ENCODE measurements around the gene PHLDA3.

The PHLDA3 gene

DNA sequence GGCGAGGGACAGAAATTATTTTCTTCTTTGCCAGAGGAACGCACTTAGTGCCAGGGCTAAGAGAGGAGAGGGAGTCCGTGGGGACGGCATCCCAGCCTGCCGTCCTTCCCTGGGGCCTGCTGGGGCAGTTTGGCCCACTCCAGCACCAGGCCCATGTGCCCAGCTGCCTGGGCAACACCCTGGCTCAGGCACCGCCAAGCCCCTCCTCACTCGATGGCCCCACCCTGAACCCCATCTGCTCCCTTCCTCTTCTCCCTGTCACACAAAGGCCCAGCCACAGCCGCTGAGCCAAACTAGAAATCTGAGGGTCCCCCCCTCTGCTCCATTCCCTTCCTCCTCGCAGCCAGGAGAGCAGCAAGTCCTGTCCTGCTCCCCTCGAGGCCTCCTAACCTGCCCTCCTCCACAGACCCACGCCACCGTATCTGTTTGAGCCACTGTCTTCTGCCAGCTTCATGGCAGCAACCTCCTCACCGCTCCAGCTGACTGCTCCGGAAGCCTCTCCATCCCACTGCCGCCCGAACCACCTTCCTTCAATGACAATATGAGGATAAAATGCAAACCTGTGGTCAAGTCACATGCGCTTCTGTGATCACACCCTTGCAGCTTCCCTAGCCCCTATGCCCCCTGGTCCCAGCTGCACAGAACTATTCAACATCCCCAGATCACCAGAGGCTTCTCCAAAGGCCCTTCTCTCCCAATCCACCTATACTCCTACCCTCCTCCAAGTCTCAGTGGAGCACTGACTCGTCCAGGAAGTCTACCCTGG, 39.1 kb downstream of the PHLDA3 start:
- DNase-seq (ENCODE audit: low spot score): no peak

DNA sequence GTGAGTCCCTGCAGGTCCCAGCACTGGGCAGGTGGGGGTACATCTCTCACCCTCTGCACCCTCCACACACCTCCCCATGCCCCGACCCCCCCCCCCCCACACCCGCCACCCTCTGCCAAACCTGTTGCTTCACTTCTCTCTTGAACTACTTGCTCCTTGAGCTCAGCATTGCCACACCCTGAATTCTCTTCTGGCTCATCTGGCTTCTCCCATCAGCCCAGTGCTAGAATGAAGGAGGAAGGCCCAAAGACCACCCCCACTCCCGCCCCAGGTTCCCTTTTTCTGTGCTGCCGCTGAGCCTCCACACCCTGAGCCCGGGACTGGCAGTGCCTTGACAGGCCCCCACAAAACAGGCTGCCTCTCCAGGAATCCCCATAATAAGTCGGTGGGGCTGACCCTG, 41.0 kb downstream of the PHLDA3 start:
- DNase-seq (ENCODE audit: low spot score): no peak

DNA sequence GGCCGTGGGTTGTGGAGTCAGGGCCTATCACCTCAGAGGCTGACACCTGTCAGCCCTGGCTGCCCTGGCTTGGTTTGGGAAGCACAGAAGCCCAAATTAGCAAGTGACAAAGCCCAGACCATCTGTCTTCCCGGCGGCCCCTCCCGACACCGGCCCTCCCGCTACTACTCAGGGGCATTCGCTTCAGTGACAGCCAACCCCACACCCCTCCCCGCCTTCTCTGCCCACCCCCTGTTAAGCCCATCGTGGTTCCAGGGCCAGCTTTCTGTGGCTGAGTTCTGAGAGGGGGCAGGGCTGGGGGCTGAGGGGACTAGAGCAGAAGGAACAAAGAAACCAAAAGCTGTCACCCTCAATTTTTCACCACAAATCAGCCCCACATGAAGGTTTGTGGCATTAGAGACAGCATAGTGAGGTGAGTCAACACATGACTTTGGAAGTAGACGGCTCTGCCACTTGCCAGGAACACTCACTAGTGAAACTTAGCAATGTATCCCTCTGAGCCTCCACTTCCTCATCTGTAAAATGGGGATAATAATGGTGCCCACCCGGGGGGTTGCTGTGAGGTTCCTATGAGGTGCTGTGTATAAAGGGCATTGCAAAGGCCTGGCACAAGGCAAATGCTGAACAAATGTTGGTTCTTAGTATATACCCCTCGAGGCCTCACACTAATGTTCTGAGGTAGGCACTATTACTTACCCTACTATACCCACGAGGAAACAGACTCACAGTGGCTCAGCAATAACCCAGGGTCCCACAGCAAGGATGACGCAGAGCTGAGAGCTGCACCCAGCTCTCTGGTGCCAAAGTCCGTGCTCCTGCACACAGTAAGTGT, 42.3 kb downstream of the PHLDA3 start:
- no peak for DNase-seq (ENCODE audit: low spot score)

DNA sequence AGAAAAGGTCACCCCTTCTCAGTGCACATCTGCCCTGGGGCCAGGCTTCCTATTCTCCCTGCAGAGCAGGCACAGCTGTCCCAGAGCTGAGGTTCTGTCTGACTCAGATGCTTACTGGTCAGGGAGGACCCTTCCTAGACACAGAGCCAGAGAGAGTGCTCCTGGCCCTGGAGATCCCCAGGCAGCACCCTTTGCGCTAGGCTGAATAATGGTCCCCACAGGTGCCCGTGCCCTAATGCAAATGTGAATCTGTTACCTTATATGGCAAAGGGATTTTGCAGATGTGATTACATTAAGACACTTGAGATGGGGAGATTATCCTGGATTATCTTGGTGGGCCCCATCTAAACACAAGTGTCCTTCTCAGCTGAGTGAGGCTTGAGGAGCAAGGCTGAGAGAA, 44.8 kb downstream of the PHLDA3 start:
- no peak for DNase-seq (ENCODE audit: low spot score)

DNA sequence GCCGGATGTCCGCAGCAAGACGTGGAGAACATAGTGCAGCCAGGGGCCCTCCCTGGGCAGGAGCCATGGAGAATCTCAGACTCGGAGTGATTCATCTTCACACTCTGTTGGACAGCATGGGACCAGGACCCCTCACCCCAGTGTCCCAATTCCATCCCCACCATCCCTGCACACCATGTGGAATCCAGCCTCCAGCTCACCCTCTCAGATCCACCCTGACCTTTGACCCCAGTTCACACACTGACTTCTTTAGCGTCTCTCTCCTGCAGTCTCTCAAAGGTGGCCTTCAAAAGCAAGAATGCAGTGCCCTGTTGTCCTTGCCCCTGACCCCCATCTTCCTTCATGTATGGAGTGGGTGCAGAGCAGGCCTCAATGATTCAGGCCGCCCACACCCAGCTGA, 45.3 kb downstream of the PHLDA3 start:
- DNase-seq (ENCODE audit: low spot score): no peak

DNA sequence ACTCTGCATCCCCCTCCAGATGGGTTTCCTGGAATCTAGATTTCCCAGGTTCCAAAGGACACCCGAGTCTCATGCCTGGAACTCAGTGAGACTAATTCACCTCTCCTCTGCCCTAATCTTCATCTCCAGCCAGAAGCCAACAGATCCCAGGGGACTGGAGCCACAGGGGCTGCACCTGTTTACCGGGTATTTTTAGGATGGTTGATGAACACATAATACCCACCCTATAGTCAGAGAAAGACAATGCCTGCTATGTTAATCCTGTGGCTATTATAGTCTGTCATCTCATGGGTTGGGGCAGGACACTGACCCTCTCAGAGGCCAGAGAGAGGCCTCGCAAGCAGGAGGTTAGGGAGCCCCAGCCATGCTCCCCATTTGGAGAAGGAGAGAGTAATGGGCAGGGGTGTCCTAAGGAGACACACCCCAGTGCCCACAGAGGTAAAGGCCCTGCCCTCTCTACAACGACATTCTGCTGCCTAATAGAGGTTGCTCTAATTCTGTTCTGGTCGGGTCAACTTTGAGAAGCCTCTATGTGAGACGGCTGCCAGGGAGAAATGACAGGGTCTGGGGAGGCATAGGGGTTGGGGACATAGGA, 46.5 kb downstream of the PHLDA3 start:
- no peak for DNase-seq (ENCODE audit: low spot score)

DNA sequence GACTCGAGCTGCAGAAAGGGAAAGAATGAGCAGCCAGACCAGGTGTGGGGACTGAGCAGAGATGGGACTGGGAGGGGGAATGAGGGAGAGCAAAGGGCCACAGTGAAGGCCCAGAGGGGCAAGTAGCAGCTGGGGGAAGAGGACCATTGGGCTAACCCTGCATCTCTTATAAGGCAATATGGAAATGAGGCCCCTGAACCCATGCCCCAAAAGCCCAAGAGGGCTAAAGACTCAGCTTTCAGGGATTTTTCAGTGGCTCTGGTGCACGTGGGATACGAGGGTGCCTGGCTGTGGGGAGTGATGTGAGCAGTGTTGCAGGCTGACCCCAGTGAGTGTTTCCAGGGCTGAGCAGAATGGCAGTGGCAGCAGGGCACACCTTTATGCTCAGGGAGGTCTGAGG, 47.0 kb downstream of the PHLDA3 start:
- DNase-seq (ENCODE audit: low spot score): no peak

DNA sequence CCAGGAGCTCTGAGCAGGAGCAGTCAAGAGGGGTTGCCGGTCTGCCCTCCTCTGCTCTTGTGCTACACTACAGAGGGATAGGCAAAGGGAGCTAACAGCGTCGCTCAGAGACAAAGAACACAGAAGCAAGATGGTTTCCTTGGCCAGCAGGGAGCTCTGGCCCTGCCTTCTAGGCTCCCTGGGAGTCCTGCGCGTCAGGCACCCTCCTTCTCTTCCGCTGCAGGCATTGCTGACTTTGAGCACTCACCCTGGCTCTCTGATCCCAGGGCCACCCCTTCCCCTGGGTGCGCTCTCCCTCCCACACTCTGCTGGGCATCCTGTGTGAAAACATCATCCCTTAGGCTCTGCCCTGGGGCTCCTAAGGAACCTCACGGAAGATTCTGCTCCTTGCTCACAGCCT, 47.9 kb downstream of the PHLDA3 start:
- no peak for DNase-seq (ENCODE audit: low spot score)

DNA sequence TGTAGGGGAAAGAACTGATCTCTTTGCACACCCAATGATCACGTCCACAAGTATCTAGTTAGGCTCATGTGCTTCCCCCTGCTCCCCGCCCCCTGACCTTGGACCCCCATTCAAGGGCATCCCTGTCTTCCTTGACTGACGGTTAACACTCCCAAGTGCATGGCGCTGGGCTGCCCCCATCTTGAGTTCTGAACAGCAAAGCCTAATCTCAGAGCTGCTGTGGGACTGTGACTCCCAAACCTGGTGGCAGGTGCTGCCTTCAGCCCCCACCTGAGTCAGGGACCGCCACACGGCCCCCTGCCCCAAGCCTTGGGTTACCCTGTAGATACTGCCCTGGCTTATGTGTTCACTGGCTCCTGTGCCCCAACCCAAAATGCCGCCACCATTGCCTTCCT, 48.4 kb downstream of the PHLDA3 start:
- DNase-seq (ENCODE audit: low spot score): no peak

DNA sequence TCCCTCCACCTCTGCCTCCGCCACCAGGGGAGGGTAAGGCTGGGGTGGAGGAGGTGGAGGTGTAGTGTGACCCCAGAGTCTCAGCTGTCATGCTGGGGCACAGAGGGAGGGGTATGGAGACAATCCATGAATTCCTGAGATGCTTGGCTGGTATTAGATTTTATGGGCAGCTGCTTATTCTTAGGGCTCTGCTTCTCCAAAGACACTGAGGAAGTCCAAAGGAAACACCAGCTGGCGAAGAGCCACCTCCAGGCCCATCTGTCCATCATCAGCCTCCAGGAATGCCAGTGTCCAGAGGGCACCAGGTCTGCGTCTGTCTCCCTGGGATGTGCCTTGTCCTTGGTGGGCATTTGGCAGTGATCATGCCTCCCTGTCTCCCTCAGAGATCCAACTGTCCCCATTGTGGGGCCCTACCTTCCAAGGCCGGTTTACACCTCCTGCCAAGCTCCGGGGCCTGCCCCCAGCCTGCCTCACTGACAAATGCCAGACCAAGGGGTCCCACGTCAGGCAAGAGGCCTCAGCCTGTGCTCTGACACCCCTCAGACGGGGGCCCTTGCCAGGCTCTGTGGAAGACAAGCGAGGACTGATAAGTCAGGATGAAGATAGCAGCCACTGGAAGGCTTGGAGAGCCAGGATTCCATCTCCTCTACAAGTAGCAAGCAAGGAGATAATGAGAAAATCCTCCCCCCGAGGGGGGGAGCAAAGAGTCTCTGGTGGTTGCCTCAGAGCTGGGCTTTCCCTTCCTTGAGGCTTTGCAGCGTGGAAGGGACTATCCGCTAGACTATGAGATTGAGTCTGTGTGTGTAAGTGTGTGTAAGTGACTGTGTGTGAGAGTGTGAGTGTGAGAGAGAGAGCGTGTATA, 49.0 kb downstream of the PHLDA3 start:
- DNase-seq (ENCODE audit: low spot score): no peak

DNA sequence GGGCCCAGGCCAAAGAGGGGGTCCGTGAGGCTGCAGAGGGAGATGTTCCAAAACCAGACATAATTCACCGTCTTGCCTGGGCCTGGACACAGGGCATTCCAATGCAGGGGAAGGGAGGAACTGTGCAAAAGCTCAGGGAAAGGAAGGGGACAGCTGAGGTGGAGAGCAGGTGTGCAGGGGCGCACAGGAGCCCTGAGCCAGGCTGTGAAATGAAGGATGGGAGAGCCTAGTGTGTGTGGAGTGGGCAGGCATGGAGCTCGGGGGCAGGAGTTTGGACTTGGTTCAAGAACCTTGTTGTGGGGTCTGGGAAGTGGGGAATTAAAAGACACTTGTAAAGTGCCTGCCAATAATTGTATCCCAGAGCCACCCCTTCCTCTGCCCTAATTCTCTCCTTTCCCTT, 49.7 kb downstream of the PHLDA3 start:
- no peak for DNase-seq (ENCODE audit: low spot score)

DNA sequence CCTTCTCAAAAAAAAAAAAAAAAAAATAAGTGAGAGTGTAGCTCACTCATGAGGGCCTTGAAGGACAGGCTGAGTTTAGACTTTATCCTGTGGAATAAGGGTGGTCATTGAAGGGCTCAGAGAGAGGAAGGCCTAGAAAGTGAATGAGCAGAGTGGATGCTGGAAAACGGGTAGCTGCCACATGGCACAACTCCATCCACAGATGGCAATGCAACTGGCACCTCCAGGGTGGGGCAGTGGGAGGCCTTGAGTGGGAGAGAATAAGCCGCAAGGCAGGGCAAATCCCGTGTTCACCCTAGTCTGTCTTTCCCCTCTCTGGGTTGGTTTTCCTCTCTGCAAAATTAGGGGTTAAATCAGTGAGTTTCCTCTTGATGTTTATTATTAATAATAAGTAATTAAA, 50.5 kb downstream of the PHLDA3 start:
- no peak for DNase-seq (ENCODE audit: low spot score)
